IMR-90 (cell line): Measurements from ENCODE around the gene ARHGEF37. TPM values are rescaled to one million over a fixed set of nuclear protein-coding genes. Genes with fewer than 3 reads are reported as not detected.

Experiments used
- ATAC-seq: fragments of 200-7000 bp; cut with Tn5 transposase; 2 replicates; pipeline ENCODE4 v1.9.1; 2020; ENCODE audit warnings: low read depth, mild to moderate bottlenecking, moderate library complexity
- BruUV-seq: library from RNA; stranded (reverse); fragments of 400-500 nt; replicated peaks from 2 replicates; lab custom pipeline; 2021; lab: Mats Ljungman, UMichigan
- CTCF ChIA-PET: fragments of 300-600 bp; formaldehyde crosslinking; extraction: SDS; loops from one replicate; lab custom pipeline; 2021; ENCODE audit warnings: antibody characterized with exemption; lab: Yijun Ruan, JAX
- POLR2A ChIA-PET: fragments of 300-600 bp; sonication (Branson Sonifier 250); formaldehyde crosslinking; loops from one replicate; lab custom pipeline; 2022; ENCODE audit warnings: antibody characterized with exemption; ENCODE audit not compliant: unreplicated experiment; lab: Charles Lee
- DNase-seq: peaks from one replicate; pipeline ENCODE4 v3.0.0; 2013
- H2AFZ ChIP-seq: replicated peaks from 2 replicates; pipeline ENCODE3; 2013; ENCODE audit warnings: low read length, mild to moderate bottlenecking; ENCODE audit not compliant: poor library complexity
- H2AK5ac ChIP-seq: 2 replicates; pipeline ENCODE4 v1.6.1; 2013; ENCODE audit warnings: low read depth, low read length, inconsistent platforms
- H2AK9ac ChIP-seq: replicated peaks from 2 replicates; pipeline ENCODE3; 2013; ENCODE audit warnings: mild to moderate bottlenecking, low read depth, low read length, moderate library complexity; ENCODE audit not compliant: poor library complexity
- H2BK120ac ChIP-seq: 2 replicates; pipeline ENCODE4 v1.6.1; 2013; ENCODE audit warnings: low read depth, low read length, inconsistent platforms
- H2BK15ac ChIP-seq: 3 replicates; pipeline ENCODE4 v1.6.1; 2013; ENCODE audit warnings: low read depth, low read length, inconsistent platforms
- H2BK20ac ChIP-seq: 2 replicates; pipeline ENCODE4 v1.6.1; 2013; ENCODE audit warnings: low read depth, mild to moderate bottlenecking, inconsistent platforms, low read length, moderate library complexity
- H2BK5ac ChIP-seq: 2 replicates; pipeline ENCODE4 v1.6.1; 2013; ENCODE audit warnings: mild to moderate bottlenecking, low read depth, low read length, inconsistent platforms; ENCODE audit not compliant: poor library complexity, severe bottlenecking
- H3K14ac ChIP-seq: replicated peaks from 2 replicates; pipeline ENCODE4 v1.6.1; 2013; ENCODE audit warnings: low read depth, low read length, inconsistent platforms
- H3K18ac ChIP-seq: 2 replicates; pipeline ENCODE4 v1.6.1; 2013; ENCODE audit warnings: low read depth, low read length, control low read depth
- H3K23ac ChIP-seq: 2 replicates; pipeline ENCODE4 v1.6.1; 2013; ENCODE audit warnings: low read depth, low read length, inconsistent platforms
- H3K27ac ChIP-seq: 2 replicates; pipeline ENCODE4 v1.5.1; 2013; ENCODE audit warnings: mild to moderate bottlenecking, control low read depth, low read length; ENCODE audit not compliant: insufficient read depth
- H3K27me3 ChIP-seq: 2 replicates; pipeline ENCODE4 v1.6.1; 2013; ENCODE audit warnings: low read length; ENCODE audit not compliant: control insufficient read depth, insufficient read depth
- H3K36me3 ChIP-seq: 2 replicates; pipeline ENCODE4 v1.6.1; 2013; ENCODE audit warnings: low read length, mixed read lengths; ENCODE audit not compliant: control insufficient read depth, insufficient read depth
- H3K4ac ChIP-seq: 2 replicates; pipeline ENCODE4 v1.6.1; 2013; ENCODE audit warnings: low read depth, low read length, inconsistent platforms
- H3K4me1 ChIP-seq: 2 replicates; pipeline ENCODE4 v1.6.1; 2013; ENCODE audit warnings: low read length, mixed read lengths; ENCODE audit not compliant: control insufficient read depth, insufficient read depth
- H3K4me2 ChIP-seq: 2 replicates; pipeline ENCODE4 v1.6.1; 2013; ENCODE audit warnings: low read depth, mild to moderate bottlenecking, control low read depth, low read length, moderate library complexity
- H3K4me3 ChIP-seq: 2 replicates; pipeline ENCODE4 v1.5.1; 2013; ENCODE audit warnings: low read depth, mild to moderate bottlenecking, control low read depth, low read length, moderate library complexity; ENCODE audit not compliant: insufficient read depth
- H3K56ac ChIP-seq: 2 replicates; pipeline ENCODE4 v1.6.1; 2013; ENCODE audit warnings: low read length, inconsistent platforms; ENCODE audit not compliant: insufficient read depth; ENCODE audit errors: extremely low read depth
- H3K79me1 ChIP-seq, 2 experiments: 2 replicates each; pipeline ENCODE4 v1.6.1; 2013; ENCODE audit warnings: low read length in 2 of 2, inconsistent platforms in 1 of 2, low read depth in 1 of 2
- H3K9ac ChIP-seq: 2 replicates; pipeline ENCODE4 v1.6.1; 2013; ENCODE audit warnings: low read depth, low read length, control low read depth
- H3K9me1 ChIP-seq: 2 replicates; pipeline ENCODE4 v1.6.1; 2013; ENCODE audit warnings: low read length, inconsistent platforms; ENCODE audit not compliant: insufficient read depth
- H3K9me3 ChIP-seq: 2 replicates; pipeline ENCODE4 v1.6.1; 2013; ENCODE audit warnings: low read length; ENCODE audit not compliant: control insufficient read depth, insufficient read depth
- H4K20me1 ChIP-seq: 2 replicates; pipeline ENCODE4 v1.6.1; 2013; ENCODE audit warnings: low read length, inconsistent platforms; ENCODE audit not compliant: insufficient read depth
- H4K5ac ChIP-seq: 2 replicates; pipeline ENCODE4 v1.6.1; 2013; ENCODE audit warnings: mild to moderate bottlenecking, low read depth, low read length, control low read depth
- H4K8ac ChIP-seq, 2 experiments: 2 replicates each; pipeline ENCODE4 v1.6.1; 2013; ENCODE audit warnings: low read depth in 2 of 2, low read length in 2 of 2, control low read depth in 1 of 2, inconsistent platforms in 1 of 2
- H4K91ac ChIP-seq: 2 replicates; pipeline ENCODE4 v1.6.1; 2013; ENCODE audit warnings: low read depth, low read length, inconsistent platforms; ENCODE audit not compliant: insufficient read depth
- CEBPB ChIP-seq: IDR thresholded peaks from 2 replicates; pipeline ENCODE4 v1.6.1; 2012; ENCODE audit warnings: low read depth, low read length, improper control_type of control experiment
- ELK1 ChIP-seq: fragments of 150-350 bp; IDR thresholded peaks from 2 replicates; pipeline ENCODE4 v1.6.1; 2016; ENCODE audit warnings: low read depth, mild to moderate bottlenecking, low read length, moderate library complexity, borderline replicate concordance
- WGBS, 2 experiments: methylation state at CpG; one replicate each; pipeline versions ENCODE4 v1.1.5 to v1.1.7; 2013; ENCODE audit warnings: missing lambda C conversion rate in 2 of 2; ENCODE audit not compliant: insufficient read length in 1 of 2; ENCODE audit errors: extremely low coverage in 2 of 2; 5-methylcytosine and 5-hydroxymethylcytosine counted together
- dilution Hi-C: fragments of 300-500 bp; cut with HindIII; formaldehyde crosslinking; loops from one replicate; pipeline ENCODE4 v1.14.3; 2018; ENCODE audit warnings: low sequenced_read_pairs; ENCODE audit not compliant: unreplicated experiment
- in situ Hi-C: fragments of 300-500 bp; cut with MboI; formaldehyde crosslinking; loops from 3 replicates; pipeline ENCODE4 v1.14.3; 2019; ENCODE audit warnings: low sequenced_read_pairs, inconsistent platforms, mixed read lengths
- intact Hi-C: fragments of 100-400 bp; cut with micrococcal nuclease; formaldehyde crosslinking; loops from 2 replicates; pipeline ENCODE4 v1.10.0; 2022
- polyA plus RNA-seq, 3 experiments: library from polyadenylated mRNA; depleted of rRNA; stranded (reverse); fragments of >200 nt; gene quantifications; 2 replicates each; pipeline ENCODE4 v1.2.3, GENCODE V29; 2012; ENCODE audit warnings: low replicate concordance in 1 of 3
- total RNA-seq: library from RNA; depleted of rRNA; stranded (reverse); fragments of >200 nt; gene quantifications from 2 replicates; pipeline ENCODE4 v1.2.3, GENCODE V29; 2012

Gene ARHGEF37
- total and polyA plus RNA-seq, 2 of the 4 experiments (the other 2 are of a cell fraction), result 0.39 to 0.54 TPM

- no CpG with 5 or more reads among the region's 6 CpGs for WGBS, 2 experiments
Observed at GRCh38 chr5:149683964-149684363, 102.7 kb downstream of the ARHGEF37 start.

More at GRCh38 chr5:149683964-149684363, 102.7 kb downstream of the ARHGEF37 start:
- in situ Hi-C loops (no loop called here), dilution Hi-C loops (no loop called here), intact Hi-C loops (no loop called here)
- DNase-seq, result no peak
- H3K56ac ChIP-seq, result no peak overlapping the region
- ChIA-PET POLR2A (no interaction called here), CTCF (no interaction called here)
- H3K4me2 ChIP-seq, result no peak overlapping the region
- H2AK5ac ChIP-seq, result no peak overlapping the region
- no peaks in the 10 kb centered on the region for H3K9me1 ChIP-seq
- H3K79me1 ChIP-seq, result no peaks in the 10 kb centered on the region
- H2BK5ac ChIP-seq, result no peak overlapping the region
- H2BK120ac ChIP-seq, result no peak overlapping the region
- H4K91ac ChIP-seq, result no peak overlapping the region
- no peak for ATAC-seq
- H2AFZ ChIP-seq, result no peak overlapping the region
- no peaks in the 10 kb centered on the region for H3K9me3 ChIP-seq
- H4K5ac ChIP-seq, result no peak overlapping the region
- H4K8ac ChIP-seq, result no peak overlapping the region
- H3K4me3 ChIP-seq, result no peak overlapping the region
- no TSS peak for BruUV-seq
- no peak overlapping the region for H3K4ac ChIP-seq
- no peak overlapping the region for H3K14ac ChIP-seq
- no peak overlapping the region for H3K9ac ChIP-seq
- H3K27ac ChIP-seq, result no peak overlapping the region
- H4K20me1 ChIP-seq, result no peaks in the 10 kb centered on the region
- no peaks in the 10 kb centered on the region for H3K36me3 ChIP-seq
- H2BK15ac ChIP-seq, result no peak overlapping the region
- no peak overlapping the region for H2AK9ac ChIP-seq
- peaks cover 66% of the 10 kb centered on the region for H3K27me3 ChIP-seq
- TF ChIP-seq ELK1, result no peak
- TF ChIP-seq CEBPB, result no peak
- H3K23ac ChIP-seq, result no peak overlapping the region
- H3K4me1 ChIP-seq, result no peaks in the 10 kb centered on the region
- H3K18ac ChIP-seq, result no peak overlapping the region
- no peak overlapping the region for H2BK20ac ChIP-seq
